GM23338 (cell line): ENCODE results near the gene DBT. TPM values are rescaled to one million over a fixed set of nuclear protein-coding genes. Genes with fewer than 3 reads are reported as not detected.

Source experiments
- ATAC-seq: fragments of 200-7000 bp; cut with Tn5 transposase; 3 replicates; pipeline ENCODE4 v1.9.1; 2020
- DNase-seq: peaks from one replicate; pipeline ENCODE4 v3.0.0-alpha.2; 2015; ENCODE audit warnings: low spot score
- H2AFZ ChIP-seq: fragments of 200-600 bp; sonication (generic); 2 replicates; pipeline ENCODE4 v1.8.0; 2016; ENCODE audit warnings: antibody characterized with exemption, mild to moderate bottlenecking, moderate library complexity
- H3F3A ChIP-seq: fragments of 200-600 bp; sonication (generic); replicated peaks from 2 replicates; pipeline ENCODE4 v1.8.0; 2017; ENCODE audit warnings: antibody characterized with exemption, mixed run types, low read depth
- H3K27ac ChIP-seq: fragments of 200-600 bp; sonication (generic); 2 replicates; pipeline ENCODE4 v1.6.1; 2016; ENCODE audit warnings: low read depth
- H3K27me3 ChIP-seq: fragments of 200-600 bp; sonication (generic); 2 replicates; pipeline ENCODE4 v1.8.0; 2016; ENCODE audit warnings: mild to moderate bottlenecking, mixed run types, moderate library complexity; ENCODE audit not compliant: insufficient read depth
- H3K36me3 ChIP-seq: fragments of 200-600 bp; sonication (generic); 2 replicates; pipeline ENCODE4 v1.8.0; 2016; ENCODE audit warnings: mild to moderate bottlenecking; ENCODE audit not compliant: insufficient read depth
- H3K4me1 ChIP-seq: fragments of 200-600 bp; sonication (generic); 2 replicates; pipeline ENCODE4 v1.8.0; 2016; ENCODE audit warnings: mild to moderate bottlenecking, moderate library complexity; ENCODE audit not compliant: insufficient read depth
- H3K4me2 ChIP-seq: fragments of 200-600 bp; sonication (generic); 2 replicates; pipeline ENCODE4 v1.7.1; 2017; ENCODE audit warnings: mixed run types
- H3K4me3 ChIP-seq: fragments of 200-600 bp; sonication (generic); 2 replicates; pipeline ENCODE4 v1.6.1; 2016; ENCODE audit warnings: mixed run types
- H3K79me2 ChIP-seq: fragments of 200-600 bp; sonication (generic); replicated peaks from 2 replicates; pipeline ENCODE4 v1.8.0; 2017; ENCODE audit warnings: mild to moderate bottlenecking; ENCODE audit not compliant: insufficient read depth
- H3K9me2 ChIP-seq: fragments of 200-600 bp; sonication (generic); 2 replicates; pipeline ENCODE4 v1.8.0; 2017; ENCODE audit not compliant: insufficient read depth
- H4K20me1 ChIP-seq: fragments of 200-600 bp; sonication (generic); replicated peaks from 2 replicates; pipeline ENCODE4 v1.8.0; 2017; ENCODE audit warnings: mild to moderate bottlenecking; ENCODE audit not compliant: insufficient read depth
- H3K27ac Mint-ChIP-seq: 2 replicates; pipeline ENCODE4 v1.8.0; 2020; ENCODE audit warnings: inconsistent platforms, mild to moderate bottlenecking, moderate library complexity, mixed read lengths
- H3K27me3 Mint-ChIP-seq: 3 replicates; pipeline ENCODE4 v1.8.0; 2022; ENCODE audit warnings: low read depth, mild to moderate bottlenecking, moderate library complexity, mixed read lengths, inconsistent platforms; ENCODE audit not compliant: insufficient read depth, poor library complexity
- H3K36me3 Mint-ChIP-seq: 3 replicates; pipeline ENCODE4 v1.8.0; 2021; ENCODE audit warnings: low read depth, mild to moderate bottlenecking, inconsistent platforms, moderate library complexity, mixed read lengths
- H3K4me1 Mint-ChIP-seq: 3 replicates; pipeline ENCODE4 v1.8.0; 2020; ENCODE audit warnings: mild to moderate bottlenecking, inconsistent platforms, mixed read lengths
- H3K4me3 Mint-ChIP-seq: 3 replicates; pipeline ENCODE4 v1.8.0; 2021; ENCODE audit warnings: moderate library complexity, mild to moderate bottlenecking, inconsistent platforms, mixed read lengths
- H3K9me3 Mint-ChIP-seq: 3 replicates; pipeline ENCODE4 v1.8.0; 2020; ENCODE audit warnings: moderate library complexity, mild to moderate bottlenecking, inconsistent platforms, mixed read lengths
- CREB1 ChIP-seq: fragments of 250-450 bp; sonication (Bioruptor Pico); IDR thresholded peaks from 2 replicates; pipeline ENCODE4 v1.5.0; 2020; ENCODE audit warnings: low read depth, mild to moderate bottlenecking, moderate library complexity
- EZH2 ChIP-seq: fragments of 200-600 bp; sonication (generic); IDR thresholded peaks from one replicate; pipeline ENCODE4 v1.8.0; 2017; ENCODE audit warnings: antibody characterized with exemption, mild to moderate bottlenecking, low read depth; ENCODE audit not compliant: unreplicated experiment
- EZH2phosphoT487 ChIP-seq: fragments of 200-600 bp; sonication (generic); IDR thresholded peaks from one replicate; pipeline ENCODE4 v1.8.1; 2018; ENCODE audit warnings: antibody characterized with exemption; ENCODE audit not compliant: unreplicated experiment
- JUNB ChIP-seq: IDR thresholded peaks from one replicate; pipeline ENCODE4 v1.6.1; 2016; ENCODE audit warnings: antibody characterized with exemption; ENCODE audit not compliant: unreplicated experiment
- NANOG ChIP-seq: IDR thresholded peaks from 2 replicates; pipeline ENCODE4 v1.6.1; 2016; ENCODE audit warnings: antibody characterized with exemption, borderline replicate concordance
- POLR2AphosphoS5 ChIP-seq: IDR thresholded peaks from 2 replicates; pipeline ENCODE4 v1.6.1; 2016; ENCODE audit warnings: antibody characterized with exemption, low read depth
- STAT1 ChIP-seq: IDR thresholded peaks from one replicate; pipeline ENCODE4 v1.6.1; 2016; ENCODE audit warnings: antibody characterized with exemption; ENCODE audit not compliant: unreplicated experiment
- ZNF114 ChIP-seq: fragments of 250-450 bp; sonication (Bioruptor Pico); IDR thresholded peaks from 2 replicates; pipeline ENCODE4 v1.5.0; 2020; ENCODE audit warnings: mild to moderate bottlenecking, moderate library complexity
- ZNF331 ChIP-seq: fragments of 250-450 bp; sonication (Bioruptor Pico); IDR thresholded peaks from 2 replicates; pipeline ENCODE4 v1.5.0; 2020; ENCODE audit warnings: low read depth, mild to moderate bottlenecking, moderate library complexity
- polyA plus RNA-seq: library from polyadenylated mRNA; unstranded; fragments of >200 nt; fragmentation: Nextera tagmentation; extraction: Ambion mirVana; gene quantifications from 2 replicates; pipeline ENCODE4 v1.2.1, GENCODE V29; 2016
- total RNA-seq: library from RNA; depleted of rRNA; stranded (reverse); fragments of >200 nt; shearing (Covaris generic); gene quantifications from 2 replicates; pipeline ENCODE4 v1.2.3, GENCODE V29; 2014
- TF ChIP-seq, protein P1 (sequence below): IDR thresholded peaks from one replicate; pipeline ENCODE4 v1.6.1; 2018; ENCODE audit warnings: antibody characterized with exemption; ENCODE audit not compliant: unreplicated experiment
- TF ChIP-seq, protein P2 (sequence below), 2 experiments: fragments of 200-600 bp in 1 of 2; sonication (generic) in 1 of 2; conservative IDR thresholded peaks; 2 replicates each; pipeline versions ENCODE4 v1.5.1 to v1.6.1; 2016 to 2017; ENCODE audit warnings: antibody characterized with exemption in 2 of 2, low read depth in 2 of 2, mild to moderate bottlenecking in 2 of 2, moderate library complexity in 1 of 2
- TF ChIP-seq, protein P3 (sequence below): IDR thresholded peaks from 2 replicates; pipeline ENCODE4 v1.6.1; 2016; ENCODE audit warnings: antibody characterized with exemption
- TF ChIP-seq, protein P4 (sequence below): fragments of 250-450 bp; sonication (Bioruptor Pico); IDR thresholded peaks from 2 replicates; pipeline ENCODE4 v1.5.0; 2020; ENCODE audit warnings: mild to moderate bottlenecking, moderate library complexity

Gene DBT
- total and polyA plus RNA-seq, 2 experiments from 2014 or later: 8.1 to 14.7 TPM

DNA sequence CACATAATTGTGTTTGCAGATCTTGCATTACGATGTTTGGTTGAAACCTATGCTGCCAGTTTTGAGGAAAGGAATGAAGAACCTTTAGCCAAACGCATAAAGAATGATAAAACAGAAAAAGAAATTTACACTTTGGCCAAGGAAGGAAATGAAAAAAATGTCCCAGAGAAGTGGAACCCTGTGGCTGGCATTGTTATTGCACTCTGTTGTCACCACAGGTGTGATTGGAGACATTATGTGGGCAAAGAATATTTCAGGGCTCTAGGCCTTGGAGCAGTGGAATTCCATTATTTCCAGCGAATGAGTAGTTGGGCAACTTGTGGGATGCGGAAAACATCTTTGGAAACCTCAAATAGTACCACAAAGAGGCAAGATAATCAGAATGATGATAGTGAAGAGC, 101.8 kb downstream of the DBT start:
- Histone ChIP-seq H3K27me3 (no peaks in the 10 kb centered on the region), H3K79me2 (no peaks in the 10 kb centered on the region), H4K20me1 (no peaks in the 10 kb centered on the region), H3K9me2 (no peaks in the 10 kb centered on the region), H3F3A (no peaks in the 10 kb centered on the region), H3K4me2 (peak overlapping the region; percentile 26; the same call in 1 of the 2 replicates), H2AFZ (no peak overlapping the region), H3K4me1 (peaks cover 6% of the 10 kb centered on the region), H3K4me3 (no peak overlapping the region), H3K36me3 (peaks cover 12% of the 10 kb centered on the region; the same call in 1 of the 2 replicates), H3K27ac (peak overlapping the region; percentile 67)
- Mint-ChIP-seq H3K27me3 (peaks cover 2% of the 10 kb centered on the region), H3K4me1 (peaks cover 12% of the 10 kb centered on the region), H3K36me3 (peaks cover 29% of the 10 kb centered on the region), H3K9me3 (no peaks in the 10 kb centered on the region; the same call in 2 of the 3 replicates), H3K27ac (peak overlapping the region; percentile 66), H3K4me3 (peak overlapping the region; percentile 31; the same call in 1 of the 3 replicates)
- DNase-seq (peak; percentile 59), ATAC-seq (peak; percentile 71)
- TF ChIP-seq, protein P1, sequence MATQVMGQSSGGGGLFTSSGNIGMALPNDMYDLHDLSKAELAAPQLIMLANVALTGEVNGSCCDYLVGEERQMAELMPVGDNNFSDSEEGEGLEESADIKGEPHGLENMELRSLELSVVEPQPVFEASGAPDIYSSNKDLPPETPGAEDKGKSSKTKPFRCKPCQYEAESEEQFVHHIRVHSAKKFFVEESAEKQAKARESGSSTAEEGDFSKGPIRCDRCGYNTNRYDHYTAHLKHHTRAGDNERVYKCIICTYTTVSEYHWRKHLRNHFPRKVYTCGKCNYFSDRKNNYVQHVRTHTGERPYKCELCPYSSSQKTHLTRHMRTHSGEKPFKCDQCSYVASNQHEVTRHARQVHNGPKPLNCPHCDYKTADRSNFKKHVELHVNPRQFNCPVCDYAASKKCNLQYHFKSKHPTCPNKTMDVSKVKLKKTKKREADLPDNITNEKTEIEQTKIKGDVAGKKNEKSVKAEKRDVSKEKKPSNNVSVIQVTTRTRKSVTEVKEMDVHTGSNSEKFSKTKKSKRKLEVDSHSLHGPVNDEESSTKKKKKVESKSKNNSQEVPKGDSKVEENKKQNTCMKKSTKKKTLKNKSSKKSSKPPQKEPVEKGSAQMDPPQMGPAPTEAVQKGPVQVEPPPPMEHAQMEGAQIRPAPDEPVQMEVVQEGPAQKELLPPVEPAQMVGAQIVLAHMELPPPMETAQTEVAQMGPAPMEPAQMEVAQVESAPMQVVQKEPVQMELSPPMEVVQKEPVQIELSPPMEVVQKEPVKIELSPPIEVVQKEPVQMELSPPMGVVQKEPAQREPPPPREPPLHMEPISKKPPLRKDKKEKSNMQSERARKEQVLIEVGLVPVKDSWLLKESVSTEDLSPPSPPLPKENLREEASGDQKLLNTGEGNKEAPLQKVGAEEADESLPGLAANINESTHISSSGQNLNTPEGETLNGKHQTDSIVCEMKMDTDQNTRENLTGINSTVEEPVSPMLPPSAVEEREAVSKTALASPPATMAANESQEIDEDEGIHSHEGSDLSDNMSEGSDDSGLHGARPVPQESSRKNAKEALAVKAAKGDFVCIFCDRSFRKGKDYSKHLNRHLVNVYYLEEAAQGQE: no peak
- TF ChIP-seq STAT1 (no peak), ZNF114 (no peak), POLR2AphosphoS5 (no peak), ZNF331 (CRISPR knock-in tag) (no peak), CREB1 (CRISPR knock-in tag) (no peak), JUNB (no peak), EZH2 (no peak), NANOG (no peak; the same call in 1 of the 2 replicates), EZH2phosphoT487 (no peak)
- TF ChIP-seq, protein P2, sequence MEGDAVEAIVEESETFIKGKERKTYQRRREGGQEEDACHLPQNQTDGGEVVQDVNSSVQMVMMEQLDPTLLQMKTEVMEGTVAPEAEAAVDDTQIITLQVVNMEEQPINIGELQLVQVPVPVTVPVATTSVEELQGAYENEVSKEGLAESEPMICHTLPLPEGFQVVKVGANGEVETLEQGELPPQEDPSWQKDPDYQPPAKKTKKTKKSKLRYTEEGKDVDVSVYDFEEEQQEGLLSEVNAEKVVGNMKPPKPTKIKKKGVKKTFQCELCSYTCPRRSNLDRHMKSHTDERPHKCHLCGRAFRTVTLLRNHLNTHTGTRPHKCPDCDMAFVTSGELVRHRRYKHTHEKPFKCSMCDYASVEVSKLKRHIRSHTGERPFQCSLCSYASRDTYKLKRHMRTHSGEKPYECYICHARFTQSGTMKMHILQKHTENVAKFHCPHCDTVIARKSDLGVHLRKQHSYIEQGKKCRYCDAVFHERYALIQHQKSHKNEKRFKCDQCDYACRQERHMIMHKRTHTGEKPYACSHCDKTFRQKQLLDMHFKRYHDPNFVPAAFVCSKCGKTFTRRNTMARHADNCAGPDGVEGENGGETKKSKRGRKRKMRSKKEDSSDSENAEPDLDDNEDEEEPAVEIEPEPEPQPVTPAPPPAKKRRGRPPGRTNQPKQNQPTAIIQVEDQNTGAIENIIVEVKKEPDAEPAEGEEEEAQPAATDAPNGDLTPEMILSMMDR (conservative IDR thresholded peaks at IDR 0.05; ENCODE audit: low read depth in 2 of 2): no peak
- TF ChIP-seq, protein P3, sequence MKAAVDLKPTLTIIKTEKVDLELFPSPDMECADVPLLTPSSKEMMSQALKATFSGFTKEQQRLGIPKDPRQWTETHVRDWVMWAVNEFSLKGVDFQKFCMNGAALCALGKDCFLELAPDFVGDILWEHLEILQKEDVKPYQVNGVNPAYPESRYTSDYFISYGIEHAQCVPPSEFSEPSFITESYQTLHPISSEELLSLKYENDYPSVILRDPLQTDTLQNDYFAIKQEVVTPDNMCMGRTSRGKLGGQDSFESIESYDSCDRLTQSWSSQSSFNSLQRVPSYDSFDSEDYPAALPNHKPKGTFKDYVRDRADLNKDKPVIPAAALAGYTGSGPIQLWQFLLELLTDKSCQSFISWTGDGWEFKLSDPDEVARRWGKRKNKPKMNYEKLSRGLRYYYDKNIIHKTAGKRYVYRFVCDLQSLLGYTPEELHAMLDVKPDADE: no peak
- TF ChIP-seq, protein P4, sequence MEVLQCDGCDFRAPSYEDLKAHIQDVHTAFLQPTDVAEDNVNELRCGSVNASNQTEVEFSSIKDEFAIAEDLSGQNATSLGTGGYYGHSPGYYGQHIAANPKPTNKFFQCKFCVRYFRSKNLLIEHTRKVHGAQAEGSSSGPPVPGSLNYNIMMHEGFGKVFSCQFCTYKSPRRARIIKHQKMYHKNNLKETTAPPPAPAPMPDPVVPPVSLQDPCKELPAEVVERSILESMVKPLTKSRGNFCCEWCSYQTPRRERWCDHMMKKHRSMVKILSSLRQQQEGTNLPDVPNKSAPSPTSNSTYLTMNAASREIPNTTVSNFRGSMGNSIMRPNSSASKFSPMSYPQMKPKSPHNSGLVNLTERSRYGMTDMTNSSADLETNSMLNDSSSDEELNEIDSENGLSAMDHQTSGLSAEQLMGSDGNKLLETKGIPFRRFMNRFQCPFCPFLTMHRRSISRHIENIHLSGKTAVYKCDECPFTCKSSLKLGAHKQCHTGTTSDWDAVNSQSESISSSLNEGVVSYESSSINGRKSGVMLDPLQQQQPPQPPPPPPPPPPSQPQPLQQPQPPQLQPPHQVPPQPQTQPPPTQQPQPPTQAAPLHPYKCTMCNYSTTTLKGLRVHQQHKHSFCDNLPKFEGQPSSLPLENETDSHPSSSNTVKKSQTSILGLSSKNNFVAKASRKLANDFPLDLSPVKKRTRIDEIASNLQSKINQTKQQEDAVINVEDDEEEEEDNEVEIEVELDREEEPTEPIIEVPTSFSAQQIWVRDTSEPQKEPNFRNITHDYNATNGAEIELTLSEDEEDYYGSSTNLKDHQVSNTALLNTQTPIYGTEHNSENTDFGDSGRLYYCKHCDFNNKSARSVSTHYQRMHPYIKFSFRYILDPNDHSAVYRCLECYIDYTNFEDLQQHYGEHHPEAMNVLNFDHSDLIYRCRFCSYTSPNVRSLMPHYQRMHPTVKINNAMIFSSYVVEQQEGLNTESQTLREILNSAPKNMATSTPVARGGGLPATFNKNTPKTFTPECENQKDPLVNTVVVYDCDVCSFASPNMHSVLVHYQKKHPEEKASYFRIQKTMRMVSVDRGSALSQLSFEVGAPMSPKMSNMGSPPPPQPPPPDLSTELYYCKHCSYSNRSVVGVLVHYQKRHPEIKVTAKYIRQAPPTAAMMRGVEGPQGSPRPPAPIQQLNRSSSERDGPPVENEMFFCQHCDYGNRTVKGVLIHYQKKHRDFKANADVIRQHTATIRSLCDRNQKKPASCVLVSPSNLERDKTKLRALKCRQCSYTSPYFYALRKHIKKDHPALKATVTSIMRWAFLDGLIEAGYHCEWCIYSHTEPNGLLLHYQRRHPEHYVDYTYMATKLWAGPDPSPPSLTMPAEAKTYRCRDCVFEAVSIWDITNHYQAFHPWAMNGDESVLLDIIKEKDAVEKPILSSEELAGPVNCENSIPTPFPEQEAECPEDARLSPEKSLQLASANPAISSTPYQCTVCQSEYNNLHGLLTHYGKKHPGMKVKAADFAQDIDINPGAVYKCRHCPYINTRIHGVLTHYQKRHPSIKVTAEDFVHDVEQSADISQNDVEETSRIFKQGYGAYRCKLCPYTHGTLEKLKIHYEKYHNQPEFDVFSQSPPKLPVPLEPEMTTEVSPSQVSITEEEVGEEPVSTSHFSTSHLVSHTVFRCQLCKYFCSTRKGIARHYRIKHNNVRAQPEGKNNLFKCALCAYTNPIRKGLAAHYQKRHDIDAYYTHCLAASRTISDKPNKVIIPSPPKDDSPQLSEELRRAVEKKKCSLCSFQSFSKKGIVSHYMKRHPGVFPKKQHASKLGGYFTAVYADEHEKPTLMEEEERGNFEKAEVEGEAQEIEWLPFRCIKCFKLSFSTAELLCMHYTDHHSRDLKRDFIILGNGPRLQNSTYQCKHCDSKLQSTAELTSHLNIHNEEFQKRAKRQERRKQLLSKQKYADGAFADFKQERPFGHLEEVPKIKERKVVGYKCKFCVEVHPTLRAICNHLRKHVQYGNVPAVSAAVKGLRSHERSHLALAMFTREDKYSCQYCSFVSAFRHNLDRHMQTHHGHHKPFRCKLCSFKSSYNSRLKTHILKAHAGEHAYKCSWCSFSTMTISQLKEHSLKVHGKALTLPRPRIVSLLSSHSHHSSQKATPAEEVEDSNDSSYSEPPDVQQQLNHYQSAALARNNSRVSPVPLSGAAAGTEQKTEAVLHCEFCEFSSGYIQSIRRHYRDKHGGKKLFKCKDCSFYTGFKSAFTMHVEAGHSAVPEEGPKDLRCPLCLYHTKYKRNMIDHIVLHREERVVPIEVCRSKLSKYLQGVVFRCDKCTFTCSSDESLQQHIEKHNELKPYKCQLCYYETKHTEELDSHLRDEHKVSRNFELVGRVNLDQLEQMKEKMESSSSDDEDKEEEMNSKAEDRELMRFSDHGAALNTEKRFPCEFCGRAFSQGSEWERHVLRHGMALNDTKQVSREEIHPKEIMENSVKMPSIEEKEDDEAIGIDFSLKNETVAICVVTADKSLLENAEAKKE (CRISPR knock-in tag): no peak
